Measurements from ENCODE around the gene RENBP.

The RENBP gene

DNA sequence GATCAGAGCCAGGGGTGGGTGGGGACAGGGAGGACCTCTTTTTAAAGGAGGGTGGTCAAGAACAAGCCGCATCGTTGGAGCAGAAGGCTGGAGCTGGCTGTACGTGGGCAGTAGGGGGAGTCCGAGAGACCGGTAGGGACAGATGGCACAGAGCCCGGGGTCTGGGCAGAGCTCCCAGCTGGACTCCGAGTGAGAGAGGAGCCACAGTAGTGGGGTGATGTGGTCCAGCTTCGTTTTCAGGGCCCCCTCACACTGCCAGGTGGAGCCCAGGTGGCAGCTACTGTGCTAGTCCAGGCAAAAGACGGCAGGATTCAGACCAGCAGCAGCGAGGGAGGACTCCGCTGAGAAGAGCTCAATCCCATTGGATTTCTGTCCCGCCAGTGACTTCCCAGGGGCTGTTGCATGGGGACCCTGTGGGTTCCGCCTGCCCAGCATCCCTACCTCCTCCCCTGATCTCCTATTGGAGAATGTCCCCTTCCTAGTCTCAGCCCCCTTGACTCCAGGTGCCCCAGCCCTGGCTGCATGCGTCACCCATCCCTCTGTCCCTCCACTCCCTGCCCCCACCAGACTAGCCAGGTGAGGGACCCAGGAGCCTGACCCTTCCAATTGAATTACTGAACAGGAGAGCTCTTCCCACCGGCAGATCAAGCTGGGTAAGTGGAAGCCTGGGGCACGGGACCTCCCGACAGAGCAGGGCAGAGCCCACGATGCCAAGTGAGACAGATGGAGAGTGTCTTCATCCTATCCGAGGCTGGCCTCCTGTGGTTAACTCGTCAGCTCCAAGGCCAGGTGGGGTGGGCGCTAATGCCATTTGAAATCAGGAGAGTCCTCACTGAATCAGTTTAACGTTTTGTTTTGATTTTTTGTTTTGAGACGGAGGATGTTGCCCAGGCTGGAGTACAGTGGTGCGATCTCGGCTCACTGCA is 21.2 kb downstream of the RENBP start:
- DNase-seq (ENCODE audit: extremely low read depth in 1 of 2, low read depth in 1 of 2): no peak

GRCh38 chrX:153921511-153922446 is 22.7 kb downstream of the RENBP start:
- no peak for DNase-seq (ENCODE audit: extremely low read depth in 1 of 2, low read depth in 1 of 2)

DNA sequence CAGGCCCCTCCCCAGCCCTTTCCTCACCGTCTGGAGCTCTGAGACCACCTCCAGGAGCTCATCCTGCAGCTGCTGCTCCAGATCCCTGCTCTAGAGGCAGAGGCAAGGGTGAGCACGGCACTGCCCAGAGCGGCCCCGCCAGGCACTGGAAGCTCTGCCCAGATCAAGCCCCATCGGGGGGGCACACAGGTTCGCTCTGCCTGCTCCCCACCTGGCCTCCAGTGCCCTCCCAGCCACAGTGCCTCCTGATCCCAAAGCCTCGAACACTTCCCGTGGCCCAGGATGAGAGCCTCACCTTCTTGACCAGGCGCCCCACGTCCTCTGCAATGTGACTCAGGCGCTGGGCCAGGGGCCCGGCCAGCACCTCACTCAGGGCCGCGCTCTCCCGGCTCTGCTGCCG is 23.4 kb downstream of the RENBP start:
- DNase-seq (ENCODE audit: extremely low read depth in 1 of 2, low read depth in 1 of 2): no peak

DNA sequence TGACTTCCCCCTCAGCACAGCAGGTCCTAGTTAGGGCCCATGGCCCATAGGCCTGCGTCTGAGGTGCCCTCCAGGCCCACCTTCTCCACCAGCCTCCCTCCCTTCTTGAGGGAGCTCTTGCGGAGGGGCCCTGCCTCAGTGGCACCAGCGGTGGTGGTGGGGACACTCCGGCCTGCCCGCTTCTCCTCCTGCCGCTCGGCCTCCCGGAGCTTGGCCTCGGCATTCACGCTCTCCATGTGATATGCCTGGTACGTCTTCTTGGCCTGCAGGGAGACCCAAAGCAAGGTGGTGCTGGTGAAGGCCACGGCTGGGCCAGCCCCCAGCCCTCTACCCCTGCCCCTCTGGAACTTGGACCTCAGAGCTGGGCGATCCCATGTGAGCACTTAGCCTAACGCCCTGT is 23.9 kb downstream of the RENBP start:
- no peak for DNase-seq (ENCODE audit: extremely low read depth in 1 of 2, low read depth in 1 of 2)

- no peak for DNase-seq (ENCODE audit: extremely low read depth in 1 of 2, low read depth in 1 of 2)
Observed at GRCh38 chrX:153919281-153919680, 25.2 kb downstream of the RENBP start.

- DNase-seq (ENCODE audit: extremely low read depth in 1 of 2, low read depth in 1 of 2): no peak
Observed at GRCh38 chrX:153917869-153918268, 26.6 kb downstream of the RENBP start.

DNA sequence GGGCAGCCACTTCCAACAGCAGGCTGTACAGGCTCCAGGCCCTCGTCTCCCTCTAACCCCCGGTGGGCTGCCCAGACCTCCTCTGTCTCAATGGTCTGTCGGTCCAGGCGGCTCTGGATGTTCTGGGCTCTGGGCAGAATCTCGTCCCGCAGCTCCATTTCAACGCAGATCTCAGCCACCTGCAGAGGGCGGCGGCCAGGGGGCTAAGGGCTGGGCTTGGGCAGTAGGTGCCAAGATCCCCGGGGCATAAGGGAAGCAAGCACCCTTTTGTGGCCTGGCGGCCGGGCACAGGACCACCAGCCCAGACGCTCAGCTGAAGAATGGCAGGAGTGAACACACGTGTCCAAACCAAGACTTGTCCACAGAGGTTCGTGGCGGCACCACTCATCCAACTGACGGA is 30.7 kb downstream of the RENBP start:
- DNase-seq (ENCODE audit: extremely low read depth in 1 of 2, low read depth in 1 of 2): no peak

DNA sequence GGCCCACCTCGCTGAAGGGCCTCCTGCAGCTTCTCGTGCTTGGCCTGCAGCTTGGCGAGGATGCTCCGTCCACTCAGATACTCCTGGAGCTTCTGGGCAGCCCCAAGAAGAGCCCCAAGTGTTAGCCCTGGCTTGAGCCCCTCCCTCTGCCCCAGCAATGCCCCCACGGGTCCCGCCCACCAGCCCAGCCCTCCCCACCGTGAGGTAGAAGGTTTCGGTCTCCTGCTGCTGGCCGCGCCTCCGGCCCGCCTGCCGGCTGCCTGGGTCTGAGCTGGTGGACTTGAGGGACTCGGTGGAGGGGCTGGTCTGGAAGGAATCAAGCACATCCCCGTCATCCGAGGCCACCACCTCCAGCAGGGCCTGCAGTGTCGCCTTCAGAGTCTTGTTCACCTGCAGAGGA is 31.2 kb downstream of the RENBP start:
- DNase-seq (ENCODE audit: extremely low read depth in 1 of 2, low read depth in 1 of 2): no peak

- DNase-seq (ENCODE audit: extremely low read depth in 1 of 2, low read depth in 1 of 2): no peak
Observed at GRCh38 chrX:153911798-153912197, 32.6 kb downstream of the RENBP start.

GRCh38 chrX:153910446-153910845 is 34.0 kb downstream of the RENBP start:
- no peak for DNase-seq (ENCODE audit: extremely low read depth in 1 of 2, low read depth in 1 of 2)

- DNase-seq (ENCODE audit: extremely low read depth in 1 of 2, low read depth in 1 of 2): no peak
Observed at GRCh38 chrX:153909980-153910360, 34.5 kb downstream of the RENBP start.

- no peak for DNase-seq (ENCODE audit: extremely low read depth in 1 of 2, low read depth in 1 of 2)
Observed at GRCh38 chrX:153909024-153909979, 35.1 kb downstream of the RENBP start.

DNA sequence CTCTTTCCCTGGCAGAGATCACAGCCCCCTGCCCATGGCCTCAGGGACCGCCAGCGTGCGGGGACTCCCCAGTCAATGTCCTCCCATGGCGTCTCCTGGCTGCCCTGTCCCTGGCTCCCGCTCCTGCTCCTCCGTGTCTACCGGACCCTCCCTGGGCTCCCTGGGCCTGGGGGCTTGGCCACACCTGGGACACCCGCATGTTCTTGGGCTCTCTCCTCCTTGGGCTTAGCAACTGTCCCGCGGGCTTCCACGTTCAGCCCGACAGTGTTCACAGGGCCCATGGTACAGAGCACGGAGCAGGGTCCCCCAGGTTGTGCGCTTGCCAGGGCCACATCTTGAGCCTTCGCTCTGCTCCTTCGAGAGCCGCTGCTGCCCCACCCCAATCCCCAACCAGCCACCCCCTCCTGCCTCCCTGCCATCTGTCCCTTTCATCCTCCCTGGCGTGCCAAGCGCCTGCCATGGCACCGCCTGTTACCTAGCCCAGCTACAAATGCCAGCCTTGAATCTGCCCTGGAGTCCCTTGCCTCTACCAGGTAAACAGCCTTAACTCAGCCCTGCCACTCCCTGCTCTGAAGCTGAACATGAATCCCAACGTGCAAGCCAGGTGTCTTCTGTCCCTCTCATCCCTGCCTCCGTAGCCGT is 36.1 kb downstream of the RENBP start:
- DNase-seq (ENCODE audit: extremely low read depth in 1 of 2, low read depth in 1 of 2): no peak

- DNase-seq (ENCODE audit: extremely low read depth in 1 of 2, low read depth in 1 of 2): no peak
Observed at GRCh38 chrX:153907456-153907855, 37.0 kb downstream of the RENBP start.

DNA sequence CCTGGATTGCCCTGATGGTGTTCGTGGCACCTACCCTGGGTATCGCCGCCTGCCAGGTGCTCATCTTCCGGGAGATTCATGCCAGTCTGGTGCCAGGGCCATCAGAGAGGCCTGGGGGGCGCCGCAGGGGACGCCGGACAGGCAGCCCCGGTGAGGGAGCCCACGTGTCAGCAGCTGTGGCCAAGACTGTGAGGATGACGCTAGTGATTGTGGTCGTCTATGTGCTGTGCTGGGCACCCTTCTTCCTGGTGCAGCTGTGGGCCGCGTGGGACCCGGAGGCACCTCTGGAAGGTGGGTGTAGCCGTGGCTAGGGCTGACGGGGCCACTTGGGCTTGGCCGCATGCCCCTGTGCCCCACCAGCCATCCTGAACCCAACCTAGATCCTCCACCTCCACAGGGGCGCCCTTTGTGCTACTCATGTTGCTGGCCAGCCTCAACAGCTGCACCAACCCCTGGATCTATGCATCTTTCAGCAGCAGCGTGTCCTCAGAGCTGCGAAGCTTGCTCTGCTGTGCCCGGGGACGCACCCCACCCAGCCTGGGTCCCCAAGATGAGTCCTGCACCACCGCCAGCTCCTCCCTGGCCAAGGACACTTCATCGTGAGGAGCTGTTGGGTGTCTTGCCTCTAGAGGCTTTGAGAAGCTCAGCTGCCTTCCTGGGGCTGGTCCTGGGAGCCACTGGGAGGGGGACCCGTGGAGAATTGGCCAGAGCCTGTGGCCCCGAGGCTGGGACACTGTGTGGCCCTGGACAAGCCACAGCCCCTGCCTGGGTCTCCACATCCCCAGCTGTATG is 38.1 kb downstream of the RENBP start:
- DNase-seq (ENCODE audit: extremely low read depth in 1 of 2, low read depth in 1 of 2): no peak

GRCh38 chrX:153905481-153906095 is 38.9 kb downstream of the RENBP start:
- DNase-seq (ENCODE audit: extremely low read depth in 1 of 2, low read depth in 1 of 2): no peak

- no peak for DNase-seq (ENCODE audit: extremely low read depth in 1 of 2, low read depth in 1 of 2)
Observed at GRCh38 chrX:153903991-153904957, 40.2 kb downstream of the RENBP start, which contains the start of gene AVPR2. TSS of gene AVPR2 (plus strand) at chrX:153904673. CDS start at chrX:153905146, 473 bp downstream.
